LoVo (cell line): ENCODE results near the gene PRPF18.

ENCODE experiments used
- DNase-seq: peaks from one replicate; pipeline ENCODE4 v3.0.0-alpha.2; 2016; ENCODE audit warnings: low spot score

Gene PRPF18

GRCh38 chr10:13669182-13669855 lies 82.6 kb downstream of the PRPF18 start:
- DNase-seq: no peak

DNA sequence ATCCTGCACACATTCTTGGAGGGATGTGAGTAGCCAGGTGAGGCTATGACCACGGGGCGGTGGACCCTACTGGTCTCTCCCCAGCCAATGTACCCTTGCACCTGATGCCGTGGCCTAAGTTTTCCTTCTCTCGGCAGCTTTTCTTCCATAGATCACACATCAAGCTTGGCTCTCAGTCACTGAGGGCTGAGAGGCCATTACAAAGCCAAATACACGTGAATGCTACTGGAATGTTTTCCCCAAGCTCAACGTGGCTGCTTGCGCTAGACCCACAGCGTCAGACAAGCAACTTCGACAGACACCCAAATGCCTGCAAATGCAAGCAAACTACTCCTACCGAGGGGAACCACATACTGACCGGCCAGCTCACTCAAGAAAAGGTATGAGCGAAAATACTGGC lies 83.1 kb downstream of the PRPF18 start:
- DNase-seq: no peak

DNA sequence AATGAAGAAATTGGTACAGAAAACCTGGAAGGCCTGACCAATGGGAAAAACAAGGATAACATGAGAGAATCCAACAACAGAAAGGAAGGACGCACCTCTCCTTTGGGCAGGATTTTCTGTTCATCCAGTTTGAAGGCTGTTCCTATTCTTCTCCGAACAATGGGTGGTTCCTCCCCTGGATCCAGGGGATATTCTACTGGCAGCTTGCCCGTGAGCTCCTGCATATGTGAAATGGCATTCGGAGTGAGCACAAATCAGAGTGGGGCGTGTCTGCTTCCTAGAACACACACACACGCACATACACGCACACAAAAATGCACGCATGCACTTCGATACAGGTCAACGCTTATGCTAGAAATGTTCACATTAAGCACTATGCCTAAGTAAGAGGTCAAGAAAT lies 83.5 kb downstream of the PRPF18 start:
- no peak for DNase-seq

GRCh38 chr10:13671904-13672303 lies 85.1 kb downstream of the PRPF18 start:
- no peak for DNase-seq

GRCh38 chr10:13672548-13672947 lies 85.8 kb downstream of the PRPF18 start:
- DNase-seq: no peak

DNA sequence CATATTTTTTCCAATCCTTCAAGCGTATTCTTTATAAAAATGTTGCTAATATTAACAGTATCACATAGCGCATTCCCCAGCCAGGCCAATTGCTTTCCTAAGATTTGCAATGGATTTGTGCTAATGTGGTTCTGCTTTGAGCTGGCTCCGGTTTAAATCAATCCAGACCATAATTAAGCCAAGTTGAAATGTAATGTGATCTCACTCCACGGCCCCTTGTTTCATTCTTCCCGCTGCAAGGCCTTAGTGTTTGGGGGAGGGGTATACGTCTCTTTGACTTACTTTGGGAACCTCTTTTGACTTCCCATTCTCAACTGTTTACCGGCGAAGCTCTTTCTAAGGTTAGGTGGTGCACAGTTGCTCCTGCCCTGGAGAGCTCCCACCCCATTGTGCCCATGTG lies 86.4 kb downstream of the PRPF18 start:
- DNase-seq: no peak

DNA sequence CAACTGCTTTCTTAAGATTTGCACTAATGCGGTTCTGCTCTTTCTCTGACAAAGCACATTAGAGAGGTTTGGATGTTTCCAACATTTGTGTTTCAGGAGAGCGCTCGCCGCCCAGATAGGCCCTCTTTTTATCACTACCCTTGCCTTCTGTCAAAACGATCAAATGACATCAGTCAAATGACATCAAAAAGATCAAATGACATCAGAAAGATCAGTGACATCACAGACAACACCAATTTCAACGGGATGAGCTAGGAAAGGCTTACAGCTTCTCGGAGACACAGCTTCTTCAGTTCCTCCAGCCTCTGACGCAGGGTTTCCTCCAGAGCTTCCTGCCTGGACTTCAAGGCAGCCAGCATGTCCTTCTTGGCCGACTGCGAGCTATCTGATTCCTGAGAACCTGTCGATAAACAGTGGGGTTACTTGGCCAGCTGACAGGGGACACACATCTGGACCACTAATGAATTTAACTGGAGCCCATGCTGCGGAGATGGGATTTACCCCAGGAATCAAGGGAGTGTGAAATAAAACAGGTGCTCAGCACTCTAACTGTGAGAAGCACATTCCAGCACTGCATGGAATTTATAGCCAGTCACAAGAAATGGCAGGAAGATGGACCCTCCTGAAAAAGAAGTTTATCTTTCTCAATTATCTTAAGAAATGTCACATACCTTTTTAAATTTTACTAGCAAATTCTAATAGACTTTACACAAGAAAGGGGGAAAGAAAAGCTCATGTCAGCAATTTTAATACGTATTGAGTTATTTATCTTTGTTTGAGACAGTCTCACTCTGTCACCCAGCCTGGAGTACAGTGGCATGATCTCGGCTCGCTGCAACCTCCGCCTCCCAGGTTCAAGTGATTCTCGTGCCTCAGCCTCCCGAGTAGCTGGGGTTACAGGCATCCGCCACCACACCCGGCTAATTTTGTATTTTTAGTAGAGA lies 88.2 kb downstream of the PRPF18 start:
- DNase-seq: no peak

GRCh38 chr10:13678101-13678843 lies 91.5 kb downstream of the PRPF18 start:
- DNase-seq: no peak
